Measurements from ENCODE around the gene CXCL17. TPM values are rescaled to one million over a fixed set of nuclear protein-coding genes. Genes with fewer than 3 reads are reported as not detected.

The CXCL17 gene
- total RNA-seq, 2 donors from 2014 or later, result not detected

DNA sequence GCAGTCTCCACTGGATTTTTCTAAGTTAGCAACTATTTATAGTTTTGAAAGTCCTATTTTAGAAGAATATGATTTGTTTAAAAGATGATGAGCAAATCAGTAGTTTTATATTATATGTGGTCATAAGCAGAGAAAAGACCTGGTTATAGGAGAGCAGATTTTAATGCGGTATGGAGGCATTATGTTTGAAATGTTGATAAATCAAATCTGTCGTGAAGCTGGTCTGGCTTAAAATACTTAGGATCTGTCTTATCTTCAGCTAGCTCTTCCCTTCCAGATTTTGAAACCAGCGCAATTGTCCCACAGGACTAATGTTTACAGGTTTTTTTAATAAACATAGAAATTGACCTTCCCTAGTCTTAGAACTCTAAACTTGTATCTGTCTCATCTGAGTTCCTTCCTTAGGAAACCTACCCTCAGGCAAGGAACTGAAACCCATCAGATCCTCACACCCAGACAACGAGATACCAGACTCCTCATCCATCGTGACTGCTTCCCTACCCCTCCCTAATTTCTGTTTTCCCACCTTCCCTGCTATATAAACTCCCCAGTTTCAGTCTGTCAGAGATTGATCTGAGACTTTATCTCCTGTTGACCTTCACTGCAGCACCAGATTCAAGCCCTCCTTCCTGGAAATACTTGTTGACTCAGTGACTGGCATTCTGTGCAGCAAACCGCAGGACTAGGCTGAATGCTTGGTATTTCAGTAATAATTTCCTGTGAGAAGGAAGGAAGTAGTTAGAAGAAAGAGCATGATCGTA lies 37.8 kb upstream of the CXCL17 start:
- TF ChIP-seq, protein P1, sequence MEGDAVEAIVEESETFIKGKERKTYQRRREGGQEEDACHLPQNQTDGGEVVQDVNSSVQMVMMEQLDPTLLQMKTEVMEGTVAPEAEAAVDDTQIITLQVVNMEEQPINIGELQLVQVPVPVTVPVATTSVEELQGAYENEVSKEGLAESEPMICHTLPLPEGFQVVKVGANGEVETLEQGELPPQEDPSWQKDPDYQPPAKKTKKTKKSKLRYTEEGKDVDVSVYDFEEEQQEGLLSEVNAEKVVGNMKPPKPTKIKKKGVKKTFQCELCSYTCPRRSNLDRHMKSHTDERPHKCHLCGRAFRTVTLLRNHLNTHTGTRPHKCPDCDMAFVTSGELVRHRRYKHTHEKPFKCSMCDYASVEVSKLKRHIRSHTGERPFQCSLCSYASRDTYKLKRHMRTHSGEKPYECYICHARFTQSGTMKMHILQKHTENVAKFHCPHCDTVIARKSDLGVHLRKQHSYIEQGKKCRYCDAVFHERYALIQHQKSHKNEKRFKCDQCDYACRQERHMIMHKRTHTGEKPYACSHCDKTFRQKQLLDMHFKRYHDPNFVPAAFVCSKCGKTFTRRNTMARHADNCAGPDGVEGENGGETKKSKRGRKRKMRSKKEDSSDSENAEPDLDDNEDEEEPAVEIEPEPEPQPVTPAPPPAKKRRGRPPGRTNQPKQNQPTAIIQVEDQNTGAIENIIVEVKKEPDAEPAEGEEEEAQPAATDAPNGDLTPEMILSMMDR (IDR thresholded peaks at IDR 0.05), result no peak
- intact Hi-C loops (cut with DNase I), result no loop called here
- H3K27ac ChIP-seq, result no peak overlapping the region
- H3K9me3 ChIP-seq, result no peaks in the 10 kb centered on the region
- no peaks in the 10 kb centered on the region for H3K27me3 ChIP-seq
- H3K4me1 ChIP-seq, result no peaks in the 10 kb centered on the region
- peak overlapping the region in 1 of 2 donors; percentile 49 for H3K9ac ChIP-seq (ENCODE audit: low read depth in 2 of 2, low read length in 2 of 2)
- no peaks in the 10 kb centered on the region for H3K36me3 ChIP-seq
- DNase-seq, result no peak
- no peak overlapping the region for H3K4me3 ChIP-seq

DNA sequence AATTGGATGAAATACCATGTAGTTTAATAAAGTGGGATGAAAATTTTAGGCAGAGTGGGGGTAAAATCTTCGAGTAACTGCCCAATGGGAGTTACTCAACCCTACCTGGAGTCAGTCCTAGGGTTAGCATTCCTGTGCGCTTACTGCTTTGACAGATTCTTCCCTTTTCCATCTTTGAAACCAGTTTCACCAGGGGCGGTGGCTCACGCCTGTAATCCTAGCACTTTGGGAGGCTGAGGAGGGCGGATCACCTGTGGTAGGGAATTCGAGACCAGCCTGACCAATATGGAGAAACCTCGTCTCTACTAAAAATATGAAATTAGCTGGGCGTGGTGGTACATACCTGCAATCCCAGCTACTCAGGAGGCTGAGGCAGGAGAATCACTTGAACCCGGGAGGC lies 37.0 kb upstream of the CXCL17 start:
- H3K9me3 ChIP-seq, result no peaks in the 10 kb centered on the region
- H3K27me3 ChIP-seq, result no peaks in the 10 kb centered on the region
- intact Hi-C loops (cut with DNase I), result no loop called here
- H3K27ac ChIP-seq, result no peak overlapping the region
- no peak overlapping the region for H3K9ac ChIP-seq (ENCODE audit: low read depth in 2 of 2, low read length in 2 of 2)
- no peak overlapping the region for H3K4me3 ChIP-seq
- H3K4me1 ChIP-seq, result no peaks in the 10 kb centered on the region
- DNase-seq, result no peak
- TF ChIP-seq, protein P1 (IDR thresholded peaks at IDR 0.05), result no peak
- no peaks in the 10 kb centered on the region for H3K36me3 ChIP-seq

DNA sequence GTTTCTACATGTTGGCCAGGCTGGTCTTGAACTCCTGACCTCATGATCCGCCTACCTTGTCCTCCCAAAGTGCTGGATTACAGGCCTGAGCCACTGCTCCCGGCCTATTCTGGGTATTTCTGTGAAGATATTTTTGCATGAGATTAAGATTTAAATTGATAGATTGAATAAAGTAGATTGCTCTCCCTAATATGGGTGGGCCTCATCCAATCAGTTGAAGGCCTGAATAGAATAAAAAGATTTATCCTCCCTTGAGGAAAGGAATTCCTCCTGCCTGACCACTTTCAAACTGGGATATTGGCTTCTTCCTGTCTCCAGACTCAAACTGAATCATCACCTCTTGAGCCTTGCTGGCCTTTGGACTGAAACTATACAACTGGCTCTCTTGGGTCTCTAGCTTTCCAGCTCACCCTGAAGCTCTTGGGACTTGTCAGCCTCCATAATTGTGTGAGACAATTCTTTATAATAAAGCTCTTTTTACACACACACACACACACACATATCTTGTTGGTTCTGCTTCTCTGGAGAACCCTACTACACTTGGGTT lies 36.1 kb upstream of the CXCL17 start:
- Histone ChIP-seq H3K27ac (no peak overlapping the region), H3K4me1 (no peaks in the 10 kb centered on the region), H3K9ac (ENCODE audit: low read depth in 2 of 2, low read length in 2 of 2) (no peak overlapping the region), H3K27me3 (no peaks in the 10 kb centered on the region), H3K4me3 (no peak overlapping the region), H3K9me3 (no peaks in the 10 kb centered on the region), H3K36me3 (no peaks in the 10 kb centered on the region)
- intact Hi-C loops (cut with DNase I), result no loop called here
- no peak for DNase-seq
- TF ChIP-seq, protein P1 (IDR thresholded peaks at IDR 0.05), result no peak

DNA sequence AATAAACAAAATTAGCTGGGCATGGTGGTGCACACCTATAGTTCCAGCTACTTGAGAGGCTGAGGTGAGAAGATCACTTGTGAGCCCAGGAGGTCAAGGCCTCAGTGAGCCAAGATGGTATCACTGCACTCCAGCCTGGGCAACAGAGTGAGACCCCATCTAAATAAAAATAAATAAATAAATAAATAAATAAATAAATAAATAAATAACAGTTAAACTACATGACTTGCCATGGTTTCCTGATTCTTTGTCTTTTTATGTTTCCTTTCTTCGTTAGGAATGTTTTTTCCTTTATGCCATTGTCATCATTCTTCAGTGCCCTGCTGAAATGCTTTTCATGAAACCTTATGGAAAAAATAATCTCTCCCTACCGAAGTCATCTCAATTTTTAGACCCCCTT lies 35.2 kb upstream of the CXCL17 start:
- Histone ChIP-seq H3K27me3 (no peaks in the 10 kb centered on the region), H3K4me3 (no peak overlapping the region), H3K9me3 (no peaks in the 10 kb centered on the region), H3K4me1 (no peaks in the 10 kb centered on the region), H3K36me3 (no peaks in the 10 kb centered on the region), H3K27ac (no peak overlapping the region), H3K9ac (ENCODE audit: low read depth in 2 of 2, low read length in 2 of 2) (no peak overlapping the region)
- DNase-seq, result no peak
- intact Hi-C loops (cut with DNase I), result no loop called here
- TF ChIP-seq, protein P1 (IDR thresholded peaks at IDR 0.05), result no peak

DNA sequence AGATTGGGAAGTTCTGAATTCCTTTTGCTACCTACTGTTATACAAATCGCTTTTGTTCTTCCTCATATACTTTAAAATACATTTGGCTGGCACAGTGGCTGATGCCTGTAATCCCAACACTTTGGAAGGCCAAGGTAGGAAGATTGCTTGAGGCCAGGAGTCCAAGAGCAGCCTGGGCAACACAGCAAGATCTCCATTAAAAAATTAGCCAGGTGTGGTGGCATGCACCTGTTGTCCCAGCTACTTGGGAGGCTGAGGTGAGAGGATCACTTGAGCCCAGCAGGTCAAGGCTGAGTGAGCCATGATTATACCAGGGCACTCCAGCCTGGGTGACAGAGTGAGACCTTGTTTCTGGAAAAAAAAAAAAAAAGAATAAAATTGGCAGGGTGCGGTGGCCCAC lies 34.4 kb upstream of the CXCL17 start:
- intact Hi-C loops (cut with DNase I), result no loop called here
- Histone ChIP-seq H3K4me3 (no peak overlapping the region), H3K9ac (ENCODE audit: low read depth in 2 of 2, low read length in 2 of 2) (no peak overlapping the region), H3K36me3 (no peaks in the 10 kb centered on the region), H3K27me3 (no peaks in the 10 kb centered on the region), H3K9me3 (no peaks in the 10 kb centered on the region), H3K4me1 (no peaks in the 10 kb centered on the region), H3K27ac (no peak overlapping the region)
- no peak for DNase-seq
- TF ChIP-seq, protein P1 (IDR thresholded peaks at IDR 0.05), result no peak
